ENCODE measurements around the gene RAET1G. TPM values are rescaled to one million over a fixed set of nuclear protein-coding genes. Genes with fewer than 3 reads are reported as not detected.

The RAET1G gene
- total RNA-seq, 1 experiment from 2014 or later = 0.45 TPM

DNA sequence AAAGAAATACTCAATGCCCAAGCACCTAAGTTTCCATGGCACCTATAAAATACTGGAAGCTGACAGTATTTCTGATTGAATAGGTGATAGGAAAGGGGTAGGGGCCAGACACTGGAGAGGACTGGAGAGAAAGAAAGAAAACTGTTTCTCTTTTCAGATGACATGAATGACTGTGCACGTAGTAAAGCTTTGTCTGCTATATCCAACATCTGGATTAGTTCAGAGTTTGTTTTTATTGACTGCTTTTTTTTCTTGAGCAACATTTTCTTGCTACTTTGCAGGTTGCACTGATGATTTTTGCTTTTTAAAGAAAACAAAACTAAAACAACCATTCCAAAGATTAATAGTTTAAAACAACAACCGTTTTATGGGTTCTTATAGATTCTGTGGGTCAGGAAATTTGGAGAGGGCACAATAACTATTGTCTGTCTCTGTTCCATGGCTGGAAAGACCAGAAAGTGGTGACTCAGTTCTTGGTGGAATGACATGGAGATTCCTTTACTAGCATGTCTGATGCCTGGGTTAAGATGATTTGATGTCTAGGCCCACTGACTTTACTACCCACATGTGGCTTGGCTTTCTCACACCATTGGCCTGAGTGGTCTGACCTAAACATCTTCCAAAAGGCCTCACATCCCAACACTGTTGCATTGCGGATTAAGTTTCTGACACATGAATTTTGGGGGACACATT lies 46.5 kb downstream of the RAET1G start:
- no TSS peak for BruUV-seq (replicated peaks)
- intact Hi-C loops (cut with micrococcal nuclease; ENCODE audit: unreplicated experiment) = no loop called here
- H3K27me3 ChIP-seq (replicated peaks; ENCODE audit: insufficient read depth, low read depth, low read length, poor library complexity) = no peaks in the 10 kb centered on the region
- no peaks in the 10 kb centered on the region for H3K4me1 ChIP-seq (ENCODE audit: insufficient read depth, low read length, poor library complexity, severe bottlenecking)
- H3K36me3 ChIP-seq (ENCODE audit: insufficient read depth, low read length, poor library complexity, severe bottlenecking) = no peaks in the 10 kb centered on the region
- H3K4me3 ChIP-seq (ENCODE audit: low read depth, low read length, poor library complexity, severe bottlenecking) = no peak overlapping the region
- H3K9me3 ChIP-seq (ENCODE audit: low read depth, low read length, poor library complexity, severe bottlenecking) = peaks cover 11% of the 10 kb centered on the region
- H3K27ac ChIP-seq (ENCODE audit: low read depth, low read length, poor library complexity, severe bottlenecking) = no peak overlapping the region
- ChIA-PET POLR2A (ENCODE audit: low non-redundant PET) (no interaction called here), CTCF (no interaction called here)
- no peak for TF ChIP-seq EZH2 (IDR thresholded peaks at IDR 0.05; ENCODE audit: borderline replicate concordance, low read depth, low read length, poor library complexity, severe bottlenecking)
- TF ChIP-seq, protein P1, sequence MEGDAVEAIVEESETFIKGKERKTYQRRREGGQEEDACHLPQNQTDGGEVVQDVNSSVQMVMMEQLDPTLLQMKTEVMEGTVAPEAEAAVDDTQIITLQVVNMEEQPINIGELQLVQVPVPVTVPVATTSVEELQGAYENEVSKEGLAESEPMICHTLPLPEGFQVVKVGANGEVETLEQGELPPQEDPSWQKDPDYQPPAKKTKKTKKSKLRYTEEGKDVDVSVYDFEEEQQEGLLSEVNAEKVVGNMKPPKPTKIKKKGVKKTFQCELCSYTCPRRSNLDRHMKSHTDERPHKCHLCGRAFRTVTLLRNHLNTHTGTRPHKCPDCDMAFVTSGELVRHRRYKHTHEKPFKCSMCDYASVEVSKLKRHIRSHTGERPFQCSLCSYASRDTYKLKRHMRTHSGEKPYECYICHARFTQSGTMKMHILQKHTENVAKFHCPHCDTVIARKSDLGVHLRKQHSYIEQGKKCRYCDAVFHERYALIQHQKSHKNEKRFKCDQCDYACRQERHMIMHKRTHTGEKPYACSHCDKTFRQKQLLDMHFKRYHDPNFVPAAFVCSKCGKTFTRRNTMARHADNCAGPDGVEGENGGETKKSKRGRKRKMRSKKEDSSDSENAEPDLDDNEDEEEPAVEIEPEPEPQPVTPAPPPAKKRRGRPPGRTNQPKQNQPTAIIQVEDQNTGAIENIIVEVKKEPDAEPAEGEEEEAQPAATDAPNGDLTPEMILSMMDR (conservative IDR thresholded peaks at IDR 0.05; ENCODE audit: low read depth, low read length) = no peak
- no peak for DNase-seq (ENCODE audit: low spot score)

DNA sequence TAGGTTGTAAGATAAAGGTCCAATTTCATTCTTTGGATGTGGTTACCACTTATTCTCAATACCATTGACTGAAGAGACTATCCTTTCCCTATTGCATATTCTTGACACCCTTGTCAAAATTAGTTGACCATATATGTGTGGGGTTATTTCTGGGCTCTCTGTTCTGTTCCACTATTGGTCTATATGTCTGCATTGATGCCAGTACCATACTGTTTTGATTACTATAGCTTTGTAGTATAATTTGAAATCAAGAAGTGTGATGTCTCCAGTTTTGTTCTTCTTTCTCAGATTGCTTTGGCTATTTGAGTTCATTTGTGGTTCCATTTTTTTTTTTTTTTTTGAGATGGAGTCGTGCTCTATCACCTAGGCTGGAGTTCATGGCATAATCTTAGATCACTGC lies 50.7 kb downstream of the RAET1G start:
- Histone ChIP-seq H3K36me3 (ENCODE audit: insufficient read depth, low read length, poor library complexity, severe bottlenecking) (no peaks in the 10 kb centered on the region), H3K27ac (ENCODE audit: low read depth, low read length, poor library complexity, severe bottlenecking) (no peak overlapping the region), H3K27me3 (replicated peaks; ENCODE audit: insufficient read depth, low read depth, low read length, poor library complexity) (no peaks in the 10 kb centered on the region), H3K4me1 (ENCODE audit: insufficient read depth, low read length, poor library complexity, severe bottlenecking) (no peaks in the 10 kb centered on the region), H3K9me3 (ENCODE audit: low read depth, low read length, poor library complexity, severe bottlenecking) (peaks cover 13% of the 10 kb centered on the region), H3K4me3 (ENCODE audit: low read depth, low read length, poor library complexity, severe bottlenecking) (no peak overlapping the region)
- no TSS peak for BruUV-seq (replicated peaks)
- POLR2A ChIA-PET (ENCODE audit: low non-redundant PET) = no interaction called here
- intact Hi-C loops (cut with micrococcal nuclease; ENCODE audit: unreplicated experiment) = no loop called here
- no peak for DNase-seq (ENCODE audit: low spot score)
- TF ChIP-seq EZH2 (IDR thresholded peaks at IDR 0.05; ENCODE audit: borderline replicate concordance, low read depth, low read length, poor library complexity, severe bottlenecking) = no peak
- TF ChIP-seq, protein P1 (conservative IDR thresholded peaks at IDR 0.05; ENCODE audit: low read depth, low read length) = no peak
- CTCF ChIA-PET = no interaction called here

DNA sequence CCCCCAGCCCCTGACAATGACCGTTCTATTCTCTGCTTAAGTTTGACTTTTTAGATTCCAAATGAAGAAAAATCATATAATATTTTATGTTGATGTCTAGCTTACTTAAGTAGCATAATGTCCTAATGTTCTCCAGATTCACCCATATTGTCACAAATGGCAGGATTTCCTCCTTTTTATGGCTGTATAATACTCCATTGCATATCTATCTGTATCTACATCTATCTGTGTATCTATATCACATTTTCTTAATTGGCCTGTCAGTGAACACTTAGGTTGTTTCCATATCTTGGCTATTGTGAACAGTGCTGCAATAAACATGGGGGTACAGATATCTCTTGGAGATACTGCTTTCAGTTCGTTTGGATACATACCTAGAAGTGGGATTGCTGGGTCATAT lies 51.7 kb downstream of the RAET1G start:
- intact Hi-C loops (cut with micrococcal nuclease; ENCODE audit: unreplicated experiment) = no loop called here
- Histone ChIP-seq H3K4me1 (ENCODE audit: insufficient read depth, low read length, poor library complexity, severe bottlenecking) (no peaks in the 10 kb centered on the region), H3K9me3 (ENCODE audit: low read depth, low read length, poor library complexity, severe bottlenecking) (peaks cover 13% of the 10 kb centered on the region), H3K4me3 (ENCODE audit: low read depth, low read length, poor library complexity, severe bottlenecking) (no peak overlapping the region), H3K27ac (ENCODE audit: low read depth, low read length, poor library complexity, severe bottlenecking) (no peak overlapping the region), H3K36me3 (ENCODE audit: insufficient read depth, low read length, poor library complexity, severe bottlenecking) (no peaks in the 10 kb centered on the region), H3K27me3 (replicated peaks; ENCODE audit: insufficient read depth, low read depth, low read length, poor library complexity) (no peaks in the 10 kb centered on the region)
- CTCF ChIA-PET = no interaction called here
- POLR2A ChIA-PET (ENCODE audit: low non-redundant PET) = no interaction called here
- no peak for TF ChIP-seq EZH2 (IDR thresholded peaks at IDR 0.05; ENCODE audit: borderline replicate concordance, low read depth, low read length, poor library complexity, severe bottlenecking)
- TF ChIP-seq, protein P1 (conservative IDR thresholded peaks at IDR 0.05; ENCODE audit: low read depth, low read length) = no peak
- no peak for DNase-seq (ENCODE audit: low spot score)
- BruUV-seq (replicated peaks) = no TSS peak
